Natural killer cell (primary cell): ENCODE data around the gene MFSD11. TPM values are rescaled to one million over a fixed set of nuclear protein-coding genes. Genes with fewer than 3 reads are reported as not detected.

Source experiments
- ATAC-seq, 3 donors: fragments of 150-1000 bp in 2 of 3; fragments of 200-7000 bp in 1 of 3; cut with Tn5 transposase; 1 replicate in 1 of 3; 2 replicates in 2 of 3; pipeline ENCODE4 v1.10.0; 2021; ENCODE audit warnings: mild to moderate bottlenecking in 2 of 3, moderate library complexity in 2 of 3
- DNase-seq, 2 donors: peaks; one replicate each; pipeline versions ENCODE4 v3.0.0 to v3.0.0-alpha.2; 2013 to 2021; ENCODE audit warnings: mixed read lengths in 1 of 2
- H3K27ac ChIP-seq: one replicate; pipeline ENCODE4 v1.5.1; 2013; ENCODE audit warnings: mild to moderate bottlenecking, low read length
- H3K27me3 ChIP-seq: one replicate; pipeline ENCODE4 v1.6.1; 2013; ENCODE audit warnings: low read length; ENCODE audit not compliant: control insufficient read depth, insufficient read depth
- H3K36me3 ChIP-seq: one replicate; pipeline ENCODE4 v1.6.1; 2013; ENCODE audit warnings: low read length; ENCODE audit not compliant: control insufficient read depth, insufficient read depth
- H3K4me1 ChIP-seq: one replicate; pipeline ENCODE4 v1.6.1; 2013; ENCODE audit warnings: low read length; ENCODE audit not compliant: control insufficient read depth, insufficient read depth
- H3K4me3 ChIP-seq: one replicate; pipeline ENCODE4 v1.5.1; 2013; ENCODE audit warnings: low read length
- H3K9me3 ChIP-seq: one replicate; pipeline ENCODE4 v1.6.1; 2013; ENCODE audit warnings: low read length; ENCODE audit not compliant: control insufficient read depth, insufficient read depth
- H3K27ac Mint-ChIP-seq, 2 donors: one replicate each; pipeline ENCODE4 v1.8.0; 2022; ENCODE audit warnings: mild to moderate bottlenecking in 2 of 2, mixed read lengths in 2 of 2, moderate library complexity in 1 of 2
- H3K27me3 Mint-ChIP-seq, 2 donors: one replicate each; pipeline ENCODE4 v1.8.0; 2022; ENCODE audit warnings: low read depth in 2 of 2, mixed read lengths in 2 of 2
- H3K36me3 Mint-ChIP-seq: one replicate; pipeline ENCODE4 v1.8.0; 2022; ENCODE audit warnings: mixed read lengths
- H3K4me1 Mint-ChIP-seq, 2 donors: one replicate each; pipeline ENCODE4 v1.8.0; 2022; ENCODE audit warnings: mixed read lengths in 2 of 2
- H3K4me3 Mint-ChIP-seq: one replicate; pipeline ENCODE4 v1.8.0; 2022; ENCODE audit warnings: mild to moderate bottlenecking, moderate library complexity, mixed read lengths
- H3K9me3 Mint-ChIP-seq, 2 donors: one replicate each; pipeline ENCODE4 v1.8.0; 2022; ENCODE audit warnings: mixed read lengths in 2 of 2
- WGBS: methylation state at CpG from one replicate; pipeline ENCODE4 v1.1.7; 2013; ENCODE audit warnings: missing lambda C conversion rate; ENCODE audit not compliant: insufficient coverage; 5-methylcytosine and 5-hydroxymethylcytosine counted together
- intact Hi-C: fragments of 100-400 bp; cut with micrococcal nuclease; formaldehyde crosslinking; loops from one replicate; pipeline ENCODE4 v1.14.2; 2022
- total RNA-seq, 4 donors: library from RNA; stranded (reverse); fragments of 120-200 nt in 1 of 4; gene quantifications; one replicate each; pipeline versions ENCODE4 v1.2.3 to v1.2.4, GENCODE V29; 2013 to 2022
- TF ChIP-seq, protein P1 (sequence below): fragments of 200-600 bp; IDR thresholded peaks from one replicate; pipeline ENCODE4 v1.8.0; 2022; ENCODE audit warnings: antibody characterized with exemption

Gene MFSD11
- total RNA-seq, 3 donors from 2014 or later (not counting 1 experiment from before 2014, with no cell fraction given): 32.7 to 44.0 (median 33.9) TPM

DNA sequence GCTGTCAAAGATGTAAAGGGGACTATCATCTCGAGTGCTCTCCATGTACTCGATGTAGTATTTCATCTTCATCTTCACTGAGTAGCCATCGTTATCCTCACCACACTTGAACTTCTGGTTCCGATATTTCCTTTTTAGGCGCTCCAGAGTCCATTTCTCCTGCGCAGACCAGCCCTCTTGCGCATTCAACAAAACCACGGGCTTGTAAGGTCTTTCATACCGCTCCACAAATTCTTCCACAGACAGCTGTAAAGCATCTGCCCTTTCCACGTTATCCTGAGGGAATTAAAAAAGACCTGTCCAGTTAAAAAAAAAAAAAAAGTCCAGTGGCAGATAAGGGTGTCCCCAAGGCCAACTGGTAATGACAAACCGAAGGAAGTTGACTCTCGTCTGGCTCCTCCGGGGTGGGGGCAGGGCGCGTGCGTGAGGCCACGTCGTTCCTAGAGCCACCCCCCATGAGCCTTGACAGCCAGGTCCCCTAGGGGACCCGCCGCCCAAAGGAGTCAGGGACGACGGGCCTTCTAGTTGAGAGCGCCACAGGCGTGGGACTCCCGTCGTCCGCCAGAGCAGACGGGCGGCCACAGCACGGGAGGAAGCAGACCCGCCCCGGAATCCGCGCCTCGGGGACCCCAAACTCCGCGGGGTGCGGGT, 12.2 kb upstream of the MFSD11 start:
- ATAC-seq (peak; percentile 17 to 42 (median 34)), DNase-seq (peak; percentile 71 to 83)
- Mint-ChIP-seq H3K9me3 (no peaks in the 10 kb centered on the region), H3K27ac (peak overlapping the region; percentile 94 to 100), H3K4me1 (peaks cover 33 to 34% of the 10 kb centered on the region in 2 donors), H3K4me3 (peak overlapping the region; percentile 98), H3K36me3 (peaks cover 14% of the 10 kb centered on the region), H3K27me3 (no peaks in the 10 kb centered on the region)
- Histone ChIP-seq H3K4me1 (peaks cover 49% of the 10 kb centered on the region), H3K27ac (peak overlapping the region; percentile 90), H3K9me3 (no peaks in the 10 kb centered on the region), H3K36me3 (peaks cover 34% of the 10 kb centered on the region), H3K27me3 (no peaks in the 10 kb centered on the region), H3K4me3 (peak overlapping the region; percentile 94)
- WGBS: 9% methylated on average over 38 of the region's 38 CpGs
- intact Hi-C loops: loop anchor here (1.0 to 5.0 kb wide), 2 partner anchors 9 to 943 kb away; partner anchors contain the start of gene UNK
- TF ChIP-seq, protein P1, sequence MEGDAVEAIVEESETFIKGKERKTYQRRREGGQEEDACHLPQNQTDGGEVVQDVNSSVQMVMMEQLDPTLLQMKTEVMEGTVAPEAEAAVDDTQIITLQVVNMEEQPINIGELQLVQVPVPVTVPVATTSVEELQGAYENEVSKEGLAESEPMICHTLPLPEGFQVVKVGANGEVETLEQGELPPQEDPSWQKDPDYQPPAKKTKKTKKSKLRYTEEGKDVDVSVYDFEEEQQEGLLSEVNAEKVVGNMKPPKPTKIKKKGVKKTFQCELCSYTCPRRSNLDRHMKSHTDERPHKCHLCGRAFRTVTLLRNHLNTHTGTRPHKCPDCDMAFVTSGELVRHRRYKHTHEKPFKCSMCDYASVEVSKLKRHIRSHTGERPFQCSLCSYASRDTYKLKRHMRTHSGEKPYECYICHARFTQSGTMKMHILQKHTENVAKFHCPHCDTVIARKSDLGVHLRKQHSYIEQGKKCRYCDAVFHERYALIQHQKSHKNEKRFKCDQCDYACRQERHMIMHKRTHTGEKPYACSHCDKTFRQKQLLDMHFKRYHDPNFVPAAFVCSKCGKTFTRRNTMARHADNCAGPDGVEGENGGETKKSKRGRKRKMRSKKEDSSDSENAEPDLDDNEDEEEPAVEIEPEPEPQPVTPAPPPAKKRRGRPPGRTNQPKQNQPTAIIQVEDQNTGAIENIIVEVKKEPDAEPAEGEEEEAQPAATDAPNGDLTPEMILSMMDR: no peak

DNA sequence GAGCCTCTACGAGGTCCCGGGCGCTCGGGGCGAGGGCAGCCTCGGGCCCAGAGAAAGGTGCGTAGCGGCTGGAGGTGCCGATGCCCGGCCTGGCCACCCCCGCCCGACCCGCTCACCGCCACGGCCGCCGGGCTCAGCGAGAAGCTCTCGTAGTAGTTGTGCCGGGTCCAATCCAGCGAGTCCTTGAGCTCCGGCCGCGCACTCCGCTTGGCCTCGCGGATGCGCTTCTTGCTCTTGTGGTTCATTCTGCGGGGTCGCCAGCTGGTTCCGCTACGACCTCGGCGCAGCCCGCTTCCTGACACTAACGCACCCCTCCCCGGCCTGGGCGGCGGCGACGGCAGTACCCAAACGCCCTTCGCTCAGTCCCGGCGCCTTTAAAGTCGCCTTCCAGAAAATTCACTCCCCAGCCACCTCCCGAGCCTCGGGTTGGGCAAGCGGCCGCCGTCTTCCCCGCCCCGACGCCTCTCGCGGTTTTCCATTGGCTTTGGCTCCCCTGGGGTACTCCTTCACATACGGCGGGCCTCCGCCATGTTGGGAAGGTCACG, 11.6 kb upstream of the MFSD11 start, which contains the start of gene JMJD6:
JMJD6 (minus strand) TSS at position 376 of the 545 bp plus-strand sequence; CDS start at position 245, 131 bp downstream.
- under 1% methylated on average over 60 of the region's 60 CpGs for WGBS
- peak within 1 kb of the TSS; percentile 94 to 100 for H3K27ac Mint-ChIP-seq

DNA sequence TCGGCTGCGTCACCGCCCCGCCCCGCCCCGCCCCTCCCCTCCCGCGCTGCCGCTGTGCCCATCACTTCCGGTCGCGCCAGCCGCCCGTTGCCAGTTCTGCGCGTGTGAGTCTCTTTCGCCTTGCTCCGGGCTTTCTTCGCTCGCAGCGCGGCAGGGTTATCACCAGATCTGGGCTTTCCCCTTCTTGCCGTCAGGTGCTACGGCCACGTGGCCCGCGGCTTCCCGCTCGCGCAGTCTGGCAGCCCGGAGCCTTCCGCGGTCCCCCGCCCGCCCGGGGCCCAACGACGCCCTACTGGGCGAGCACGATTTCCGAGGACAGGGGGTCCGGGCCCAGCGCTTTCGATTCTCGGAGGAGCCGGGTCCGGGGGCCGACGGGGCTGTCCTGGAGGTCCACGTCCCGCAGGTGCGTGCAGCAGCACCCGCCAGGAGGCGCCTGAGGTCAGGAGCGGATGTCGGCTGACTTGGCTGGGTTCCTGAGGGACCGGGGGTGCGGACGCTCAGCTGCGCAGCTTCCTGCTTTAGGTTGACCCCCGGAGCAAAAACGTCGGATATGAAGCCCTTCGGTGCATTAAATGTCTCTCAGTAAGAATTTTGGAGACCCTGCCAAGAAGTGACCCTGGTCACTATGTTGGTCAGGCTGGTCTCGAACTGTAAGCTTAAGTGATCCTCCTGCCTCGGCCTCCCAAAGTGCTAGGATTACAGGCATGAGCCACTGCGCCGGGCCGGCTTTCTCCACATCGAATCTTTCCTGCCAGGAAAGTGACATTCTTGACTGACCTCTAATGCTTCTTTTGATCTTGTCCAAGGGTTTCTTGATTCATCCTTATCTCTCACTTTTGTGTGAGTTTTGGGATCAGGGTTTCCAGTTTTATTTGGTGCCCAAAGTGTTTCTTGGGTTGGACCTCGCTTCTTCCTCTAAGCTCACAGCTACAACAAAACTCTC, 10.9 kb upstream of the MFSD11 start, which contains the start of gene METTL23:
METTL23 (plus strand) TSS at position 64 of the 943 bp plus-strand sequence. CDS start 2,872 bp downstream, outside the sequence.
- Mint-ChIP-seq H3K9me3 (no peaks in the 10 kb centered on the region), H3K4me1 (peaks cover 26 to 27% of the 10 kb centered on the region in 2 donors), H3K36me3 (peaks cover under 1% of the 10 kb centered on the region), H3K27ac (peak within 1 kb of the TSS; percentile 94 to 100), H3K27me3 (no peaks in the 10 kb centered on the region), H3K4me3 (peak within 1 kb of the TSS; percentile 98)
- Histone ChIP-seq H3K9me3 (no peaks in the 10 kb centered on the region), H3K4me3 (peak within 1 kb of the TSS; percentile 94), H3K36me3 (peaks cover 30% of the 10 kb centered on the region), H3K27ac (peak within 1 kb of the TSS; percentile 90), H3K4me1 (peaks cover 49% of the 10 kb centered on the region), H3K27me3 (no peaks in the 10 kb centered on the region)
- TF ChIP-seq, protein P1: peak; percentile 53
- ATAC-seq: peak; percentile 72 to 89 (median 73)
- peak; percentile 91 to 97 for DNase-seq
- intact Hi-C loops: loop anchor here (1.0 to 5.0 kb wide), 3 partner anchors 8 to 945 kb away; partner anchors contain the start of gene UNK
- under 1% methylated on average over 71 of the region's 71 CpGs for WGBS

More for the DNA sequence above, 11.6 kb upstream of the MFSD11 start, which contains the start of gene JMJD6:
- TF ChIP-seq, protein P1: no peak
- Mint-ChIP-seq H3K36me3 (peaks cover 8% of the 10 kb centered on the region), H3K9me3 (no peaks in the 10 kb centered on the region), H3K4me1 (peaks cover 29 to 33% of the 10 kb centered on the region in 2 donors), H3K4me3 (peak within 1 kb of the TSS; percentile 98), H3K27me3 (no peaks in the 10 kb centered on the region)
- intact Hi-C loops: loop anchor here (1.0 to 5.0 kb wide), 2 partner anchors 10 to 944 kb away; partner anchors contain the start of gene UNK
- no peaks in the 10 kb centered on the region for H3K9me3 ChIP-seq
- H3K27me3 ChIP-seq: no peaks in the 10 kb centered on the region
- DNase-seq (no peak), ATAC-seq (peak in 1 of 3 donors; percentile 71)
- peak within 1 kb of the TSS; percentile 94 for H3K4me3 ChIP-seq
- peaks cover 31% of the 10 kb centered on the region for H3K36me3 ChIP-seq
- H3K4me1 ChIP-seq: peaks cover 49% of the 10 kb centered on the region
- peak within 1 kb of the TSS; percentile 90 for H3K27ac ChIP-seq
